ENCODE results near the gene GOLGA6D. TPM values are rescaled to one million over a fixed set of nuclear protein-coding genes. Genes with fewer than 3 reads are reported as not detected.

Gene GOLGA6D
- total RNA-seq (2022; extraction: Qiagen RNA extraction), result not detected in 5 replicates

GRCh38 chr15:75282572-75282971 is at the start of gene GOLGA6D:
GOLGA6D (plus strand) TSS chr15:75282835; CDS start chr15:75282876, 41 bp downstream.

GRCh38 chr15:75258034-75258433 is 24.6 kb upstream of the GOLGA6D start, which contains the start of gene GOLGA6C:
GOLGA6C (plus strand) TSS chr15:75258334; CDS start chr15:75258599, 265 bp downstream.

GRCh38 chr15:75335705-75336355 is 53.2 kb downstream of the GOLGA6D start, which contains the start of gene COMMD4:
COMMD4 (plus strand) TSS chr15:75336063; CDS start chr15:75336090, 27 bp downstream.

Other genes with a start within 250 kb of the GOLGA6D start
- gene C15orf39, start 81.0 kb upstream of the GOLGA6D start, total RNA-seq (2022; extraction: Qiagen RNA extraction), result 24.8 to 36.1 TPM (median 34.0 TPM) in 5 replicates
- gene GOLGA6C, start 24.5 kb upstream of the GOLGA6D start, total RNA-seq (2022; extraction: Qiagen RNA extraction), result not detected in 5 replicates
- gene COMMD4, start 53.2 kb downstream of the GOLGA6D start, total RNA-seq (2022; extraction: Qiagen RNA extraction), result 126 to 204 TPM (median 147 TPM) in 5 replicates
- 0.82 to 2.6 TPM (median 2.1 TPM) in 5 replicates for gene NEIL1, start 64.2 kb downstream of the GOLGA6D start, total RNA-seq (2022; extraction: Qiagen RNA extraction)
- gene MAN2C1, start 85.8 kb downstream of the GOLGA6D start, total RNA-seq (2022; extraction: Qiagen RNA extraction), result 36.7 to 85.3 TPM (median 66.1 TPM) in 5 replicates
- 27.1 to 39.9 TPM (median 32.3 TPM) in 5 replicates for gene SIN3A, start 168.9 kb downstream of the GOLGA6D start, total RNA-seq (2022; extraction: Qiagen RNA extraction)